Duodenal mucosa (tissue), 2 donors: ENCODE results near the gene GJB4.

Experiments
- H3K27ac ChIP-seq: one replicate; pipeline ENCODE4 v1.7.0; 2013; ENCODE audit warnings: low read depth, low read length
- H3K27me3 ChIP-seq, 2 donors: one replicate each; pipeline ENCODE4 v1.7.0; 2013; ENCODE audit warnings: low read length in 2 of 2, control low read depth in 1 of 2; ENCODE audit not compliant: insufficient read depth in 2 of 2, control insufficient read depth in 1 of 2
- H3K36me3 ChIP-seq, 2 donors: one replicate each; pipeline ENCODE4 v1.7.0; 2013; ENCODE audit warnings: low read length in 2 of 2, control low read depth in 1 of 2; ENCODE audit not compliant: insufficient read depth in 2 of 2, control insufficient read depth in 1 of 2
- H3K4me1 ChIP-seq, 2 donors: one replicate each; pipeline ENCODE4 v1.7.0; 2013; ENCODE audit warnings: low read length in 2 of 2, control low read depth in 1 of 2; ENCODE audit not compliant: insufficient read depth in 2 of 2, control insufficient read depth in 1 of 2
- H3K4me3 ChIP-seq, 2 donors: one replicate each; pipeline ENCODE4 v1.7.0; 2013; ENCODE audit warnings: low read length in 2 of 2, low read depth in 1 of 2
- H3K9ac ChIP-seq, 2 donors: one replicate each; pipeline ENCODE4 v1.7.0; 2013; ENCODE audit warnings: low read length in 2 of 2, low read depth in 1 of 2
- H3K9me3 ChIP-seq, 2 donors: one replicate each; pipeline ENCODE4 v1.7.0; 2013; ENCODE audit warnings: low read length in 2 of 2, control low read depth in 1 of 2; ENCODE audit not compliant: control insufficient read depth in 1 of 2

The GJB4 gene

GRCh38 chr1:34785231-34785874, 25.8 kb downstream of the GJB4 start:
- Histone ChIP-seq H3K4me1 (peaks cover 11 to 17% of the 10 kb centered on the region in 2 donors), H3K27me3 (peaks cover 10 to 13% of the 10 kb centered on the region in 2 donors), H3K9ac (no peak overlapping the region), H3K27ac (no peak overlapping the region), H3K4me3 (no peak overlapping the region), H3K36me3 (no peaks in the 10 kb centered on the region), H3K9me3 (no peaks in the 10 kb centered on the region)

GRCh38 chr1:34785875-34786470, 26.4 kb downstream of the GJB4 start:
- no peak overlapping the region for H3K9ac ChIP-seq
- no peak overlapping the region for H3K27ac ChIP-seq
- peaks cover 7 to 8% of the 10 kb centered on the region in 2 donors for H3K27me3 ChIP-seq
- no peaks in the 10 kb centered on the region for H3K9me3 ChIP-seq
- no peaks in the 10 kb centered on the region for H3K36me3 ChIP-seq
- no peak overlapping the region for H3K4me3 ChIP-seq
- peaks cover 11 to 14% of the 10 kb centered on the region in 2 donors for H3K4me1 ChIP-seq

GRCh38 chr1:34786521-34787325, 27.2 kb downstream of the GJB4 start:
- no peak overlapping the region for H3K9ac ChIP-seq
- no peak overlapping the region for H3K4me3 ChIP-seq
- no peaks in the 10 kb centered on the region for H3K36me3 ChIP-seq
- peaks cover 6 to 9% of the 10 kb centered on the region in 2 donors for H3K27me3 ChIP-seq
- H3K4me1 ChIP-seq: peaks cover 6 to 11% of the 10 kb centered on the region in 2 donors
- H3K27ac ChIP-seq: no peak overlapping the region
- H3K9me3 ChIP-seq: no peaks in the 10 kb centered on the region

- peaks cover 10% of the 10 kb centered on the region in 2 donors for H3K27me3 ChIP-seq
- no peaks in the 10 kb centered on the region for H3K9me3 ChIP-seq
- no peak overlapping the region for H3K4me3 ChIP-seq
- no peak overlapping the region for H3K9ac ChIP-seq
- peaks cover 0 to 6% of the 10 kb centered on the region in 2 donors for H3K4me1 ChIP-seq
- no peak overlapping the region for H3K27ac ChIP-seq
- no peaks in the 10 kb centered on the region for H3K36me3 ChIP-seq
Observed at GRCh38 chr1:34787461-34788420, 28.2 kb downstream of the GJB4 start.

GRCh38 chr1:34790985-34791384, 31.4 kb downstream of the GJB4 start:
- Histone ChIP-seq H3K9ac (no peak overlapping the region), H3K9me3 (no peaks in the 10 kb centered on the region), H3K4me1 (no peaks in the 10 kb centered on the region), H3K4me3 (no peak overlapping the region), H3K27me3 (peaks cover 10 to 21% of the 10 kb centered on the region in 2 donors), H3K27ac (no peak overlapping the region), H3K36me3 (no peaks in the 10 kb centered on the region)

- Histone ChIP-seq H3K27me3 (peaks cover 10 to 21% of the 10 kb centered on the region in 2 donors), H3K36me3 (no peaks in the 10 kb centered on the region), H3K4me1 (no peaks in the 10 kb centered on the region), H3K9me3 (no peaks in the 10 kb centered on the region), H3K27ac (no peak overlapping the region), H3K4me3 (no peak overlapping the region), H3K9ac (no peak overlapping the region)
Observed at GRCh38 chr1:34792424-34792823, 32.9 kb downstream of the GJB4 start.

GRCh38 chr1:34792868-34793727, 33.6 kb downstream of the GJB4 start, which contains the start of gene GJA4:
GJA4 (plus strand) TSS chr1:34792999; CDS start chr1:34794214, 1,215 bp downstream.
- H3K9me3 ChIP-seq: no peaks in the 10 kb centered on the region
- no peaks in the 10 kb centered on the region for H3K4me1 ChIP-seq
- H3K36me3 ChIP-seq: no peaks in the 10 kb centered on the region
- H3K9ac ChIP-seq: no peak within 1 kb of the TSS
- peaks cover 10 to 21% of the 10 kb centered on the region in 2 donors for H3K27me3 ChIP-seq
- peak within 1 kb of the TSS; percentile 4 to 13 for H3K4me3 ChIP-seq
- H3K27ac ChIP-seq: no peak within 1 kb of the TSS

GRCh38 chr1:34794001-34794789, 34.7 kb downstream of the GJB4 start:
- H3K27ac ChIP-seq: no peak overlapping the region

More at GRCh38 chr1:34794001-34794789, 34.7 kb downstream of the GJB4 start:
- Histone ChIP-seq H3K9ac (no peak overlapping the region), H3K9me3 (no peaks in the 10 kb centered on the region), H3K36me3 (no peaks in the 10 kb centered on the region), H3K4me3 (no peak overlapping the region), H3K4me1 (no peaks in the 10 kb centered on the region), H3K27me3 (peaks cover 10 to 21% of the 10 kb centered on the region in 2 donors)
